ENCODE results near the gene ZCCHC9. TPM values are rescaled to one million over a fixed set of nuclear protein-coding genes. Genes with fewer than 3 reads are reported as not detected.

The ZCCHC9 gene
- total RNA-seq, 4 donors from 2014 or later, result 21.3 to 34.9 (median 25.2) TPM

DNA sequence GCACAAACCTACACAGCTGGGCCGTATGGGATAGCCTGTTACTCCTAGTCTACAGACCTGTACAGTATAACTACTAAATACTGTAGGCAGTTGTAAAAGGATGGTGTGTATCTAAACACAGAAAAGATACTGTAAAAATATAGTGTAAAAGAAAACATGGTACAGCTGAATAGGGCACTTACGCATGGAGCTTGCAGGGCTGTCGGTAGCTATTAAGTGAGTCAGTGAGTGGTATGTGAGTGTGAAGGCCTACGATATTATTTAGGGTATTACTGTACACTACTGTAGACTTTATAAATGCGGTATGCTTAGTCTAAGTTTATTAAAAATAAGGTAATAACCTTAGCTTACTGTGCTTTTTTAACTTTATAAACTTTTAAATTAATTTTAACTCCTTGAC is 1.2 kb downstream of the ZCCHC9 start:
- WGBS, 2 donors (ENCODE audit: low coverage in 1 of 2), result 85 to 94% methylated on average over 4 to 5 of the region's 5 CpGs
- Histone ChIP-seq H3K36me3 (peaks cover 0 to 11% of the 10 kb centered on the region in 2 donors), H3K27ac (no peak overlapping the region), H3K9me3 (no peaks in the 10 kb centered on the region), H3K27me3 (no peaks in the 10 kb centered on the region), H3K4me3 (peak overlapping the region in 1 of 2 donors; percentile 80), H3K4me1 (peaks cover 0 to 60% (median 14%) of the 10 kb centered on the region in 3 donors)
- TF ChIP-seq, protein P1, sequence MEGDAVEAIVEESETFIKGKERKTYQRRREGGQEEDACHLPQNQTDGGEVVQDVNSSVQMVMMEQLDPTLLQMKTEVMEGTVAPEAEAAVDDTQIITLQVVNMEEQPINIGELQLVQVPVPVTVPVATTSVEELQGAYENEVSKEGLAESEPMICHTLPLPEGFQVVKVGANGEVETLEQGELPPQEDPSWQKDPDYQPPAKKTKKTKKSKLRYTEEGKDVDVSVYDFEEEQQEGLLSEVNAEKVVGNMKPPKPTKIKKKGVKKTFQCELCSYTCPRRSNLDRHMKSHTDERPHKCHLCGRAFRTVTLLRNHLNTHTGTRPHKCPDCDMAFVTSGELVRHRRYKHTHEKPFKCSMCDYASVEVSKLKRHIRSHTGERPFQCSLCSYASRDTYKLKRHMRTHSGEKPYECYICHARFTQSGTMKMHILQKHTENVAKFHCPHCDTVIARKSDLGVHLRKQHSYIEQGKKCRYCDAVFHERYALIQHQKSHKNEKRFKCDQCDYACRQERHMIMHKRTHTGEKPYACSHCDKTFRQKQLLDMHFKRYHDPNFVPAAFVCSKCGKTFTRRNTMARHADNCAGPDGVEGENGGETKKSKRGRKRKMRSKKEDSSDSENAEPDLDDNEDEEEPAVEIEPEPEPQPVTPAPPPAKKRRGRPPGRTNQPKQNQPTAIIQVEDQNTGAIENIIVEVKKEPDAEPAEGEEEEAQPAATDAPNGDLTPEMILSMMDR (IDR thresholded peaks at IDR 0.05), result no peak
- no peak for TF ChIP-seq EP300 (IDR thresholded peaks at IDR 0.05)
- TF ChIP-seq POLR2A (IDR thresholded peaks at IDR 0.05), result no peak
- no peak for ATAC-seq

DNA sequence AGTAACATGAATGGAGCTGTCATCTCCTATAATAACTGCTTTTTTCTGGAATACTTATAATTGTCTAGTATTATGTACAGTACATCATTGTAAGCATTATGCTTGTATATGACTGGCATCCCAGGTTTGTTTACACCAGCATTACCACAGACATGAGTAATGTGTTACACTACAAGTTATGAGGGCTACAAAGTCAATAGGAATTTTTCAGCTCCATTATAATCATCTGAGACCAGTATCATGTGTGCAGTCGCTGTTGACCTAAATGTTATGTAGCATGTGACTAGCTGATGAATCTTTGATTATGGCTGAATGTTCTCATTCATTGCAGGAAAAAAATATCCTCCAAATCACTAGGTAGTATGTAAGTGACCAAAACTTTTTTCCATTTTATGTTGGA is 2.2 kb downstream of the ZCCHC9 start:
- TF ChIP-seq, protein P1 (IDR thresholded peaks at IDR 0.05), result no peak
- TF ChIP-seq EP300 (IDR thresholded peaks at IDR 0.05), result no peak
- no peak for TF ChIP-seq POLR2A (IDR thresholded peaks at IDR 0.05)
- Histone ChIP-seq H3K4me3 (no peak overlapping the region), H3K36me3 (peaks cover 0 to 11% of the 10 kb centered on the region in 2 donors), H3K27ac (no peak overlapping the region), H3K9me3 (no peaks in the 10 kb centered on the region), H3K27me3 (no peaks in the 10 kb centered on the region), H3K4me1 (peaks cover 0 to 56% (median 14%) of the 10 kb centered on the region in 3 donors)
- no peak for ATAC-seq
- 92 to 100% methylated on average over 1 of the region's 1 CpG for WGBS, 2 donors (ENCODE audit: low coverage in 1 of 2)

DNA sequence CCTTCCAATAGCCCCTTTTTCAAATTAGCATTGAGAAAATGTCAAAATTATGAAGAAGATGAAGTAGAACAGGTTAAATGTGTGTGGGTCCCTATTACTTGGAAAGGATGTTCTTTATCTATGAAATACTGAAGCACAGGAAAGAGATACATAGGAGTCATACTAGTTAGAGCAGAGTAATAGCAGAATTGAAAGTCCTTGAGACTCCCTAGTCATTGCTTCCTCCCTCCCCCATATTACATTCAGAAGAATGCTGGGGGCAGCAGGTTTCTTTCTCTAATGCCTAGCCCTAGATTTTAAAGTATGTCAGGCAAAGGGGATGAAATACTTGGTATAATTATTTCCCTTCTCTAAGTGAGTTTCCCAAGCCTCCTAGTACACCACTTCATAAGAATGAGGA is 4.4 kb downstream of the ZCCHC9 start:
- Histone ChIP-seq H3K4me3 (no peak overlapping the region), H3K36me3 (peaks cover 0 to 32% of the 10 kb centered on the region in 2 donors), H3K27ac (no peak overlapping the region), H3K4me1 (peaks cover 0 to 34% (median 4%) of the 10 kb centered on the region in 3 donors), H3K27me3 (no peaks in the 10 kb centered on the region), H3K9me3 (no peaks in the 10 kb centered on the region)
- ATAC-seq, result no peak
- TF ChIP-seq POLR2A (IDR thresholded peaks at IDR 0.05) (no peak), EP300 (IDR thresholded peaks at IDR 0.05) (no peak), POLR2AphosphoS5 (IDR thresholded peaks at IDR 0.05) (no peak)
- TF ChIP-seq, protein P1 (IDR thresholded peaks at IDR 0.05), result no peak

DNA sequence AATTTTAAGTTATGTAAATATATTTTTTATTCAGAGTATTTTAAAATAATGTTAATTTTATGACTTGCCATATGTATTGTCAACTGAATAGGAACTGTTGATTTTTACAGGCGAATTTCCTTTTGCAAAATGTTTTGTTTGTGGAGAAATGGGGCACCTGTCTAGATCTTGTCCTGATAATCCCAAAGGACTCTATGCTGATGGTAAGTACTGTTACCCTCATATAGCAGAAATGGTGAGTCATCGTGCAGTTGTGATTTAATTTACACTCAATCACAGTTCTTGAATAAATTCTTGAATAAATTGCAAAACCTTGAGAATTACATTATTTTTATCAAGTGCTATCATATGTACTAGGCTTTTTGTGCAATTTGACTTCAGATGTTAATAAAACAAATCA is 7.4 kb downstream of the ZCCHC9 start:
- H3K36me3 ChIP-seq, result peaks cover 0 to 61% of the 10 kb centered on the region in 2 donors
- H3K27me3 ChIP-seq, result no peaks in the 10 kb centered on the region
- H3K4me3 ChIP-seq, result no peak overlapping the region
- TF ChIP-seq POLR2A (IDR thresholded peaks at IDR 0.05), result no peak
- H3K27ac ChIP-seq, result no peak overlapping the region
- WGBS, 2 donors (ENCODE audit: low coverage in 1 of 2), result 83 to 91% methylated on average over 2 of the region's 2 CpGs
- ATAC-seq, result no peak
- no peaks in the 10 kb centered on the region for H3K9me3 ChIP-seq
- peaks cover 0 to 12% (median 0%) of the 10 kb centered on the region in 3 donors for H3K4me1 ChIP-seq

DNA sequence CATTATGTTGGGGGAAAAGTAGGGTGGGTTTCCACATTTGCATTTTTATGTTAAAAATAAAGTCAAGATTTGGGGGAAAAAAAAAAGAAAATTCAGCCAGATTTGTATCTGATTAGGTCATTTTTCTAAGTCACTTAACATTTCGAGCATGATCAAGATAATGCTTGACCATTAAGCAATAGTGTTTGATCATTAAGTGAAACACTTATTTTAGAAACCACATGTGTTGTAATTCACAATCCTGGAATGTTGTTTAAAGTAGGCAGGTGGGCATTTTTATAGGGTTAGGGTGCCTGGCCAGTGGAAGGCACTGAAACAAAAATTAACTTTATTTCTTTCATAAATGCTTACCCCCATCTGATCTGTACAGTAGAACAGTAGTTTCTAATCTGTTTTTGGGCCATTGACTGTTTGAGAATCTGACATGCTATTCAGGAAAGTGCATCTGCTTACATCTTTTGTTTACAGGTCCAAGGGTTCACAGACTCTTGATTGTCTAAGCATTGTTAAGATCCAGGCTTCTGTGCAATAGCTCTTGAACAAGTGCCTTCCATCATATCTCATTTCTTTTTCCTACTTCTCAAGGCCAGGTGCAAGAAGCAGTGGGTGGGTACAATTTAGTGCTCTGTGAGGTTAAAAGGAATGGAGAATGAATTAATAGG is 9.1 kb downstream of the ZCCHC9 start:
- no peaks in the 10 kb centered on the region for H3K27me3 ChIP-seq
- WGBS, 2 donors (ENCODE audit: low coverage in 1 of 2), result 70 to 87% methylated on average over 1 of the region's 1 CpG
- H3K4me3 ChIP-seq, result no peak overlapping the region
- H3K27ac ChIP-seq, result no peak overlapping the region
- ATAC-seq, result no peak
- H3K36me3 ChIP-seq, result peaks cover 0 to 66% of the 10 kb centered on the region in 2 donors
- H3K4me1 ChIP-seq, result peaks cover 0 to 6% (median 0%) of the 10 kb centered on the region in 3 donors
- H3K9me3 ChIP-seq, result no peaks in the 10 kb centered on the region
- no peak for TF ChIP-seq EP300 (IDR thresholded peaks at IDR 0.05)
- TF ChIP-seq, protein P1 (IDR thresholded peaks at IDR 0.05), result no peak
- no peak for TF ChIP-seq POLR2AphosphoS5 (IDR thresholded peaks at IDR 0.05)
- no peak for TF ChIP-seq POLR2A (IDR thresholded peaks at IDR 0.05)

Measured in gastroesophageal sphincter (tissue), 4 donors.